ENCODE results near the gene XRCC1. TPM values are rescaled to one million over a fixed set of nuclear protein-coding genes. Genes with fewer than 3 reads are reported as not detected.

Gene XRCC1
- polyA plus RNA-seq, 1 experiment: 15.2 TPM

GRCh38 chr19:43575955-43576878, 890 bp upstream of the XRCC1 start:
- peak overlapping the region; percentile 58 for H3K4me3 ChIP-seq (ENCODE audit: low read depth, low read length)
- no peak for TF ChIP-seq CTCF (IDR thresholded peaks at IDR 0.05; ENCODE audit: low read depth, low read length)
- CTCF ChIA-PET: interaction anchor here (2.6 to 3.0 kb wide), 2 partner anchors 18 to 21 kb away, joined by 6 to 20 read pairs; no protein-coding TSS in a partner anchor
- H3K27me3 ChIP-seq (ENCODE audit: control insufficient read depth, insufficient read depth, low read length): peaks cover 2% of the 10 kb centered on the region
- H3K27ac ChIP-seq (ENCODE audit: low read depth, low read length): peak overlapping the region; percentile 61
- peaks cover 3% of the 10 kb centered on the region; the same call in 1 of the 2 replicates for H3K9me3 ChIP-seq (ENCODE audit: control insufficient read depth, insufficient read depth, low read length)
- no peak for DNase-seq (ENCODE audit: low read depth, low spot score)
- POLR2A ChIA-PET: no interaction called here

GRCh38 chr19:43574424-43575155, 737 bp downstream of the XRCC1 start:
- CTCF ChIA-PET: interaction anchor here (1.0 to 3.0 kb wide), 5 partner anchors 20 to 40 kb away, joined by 3 to 20 read pairs (median 4); partner anchors contain the start of gene ZNF576
- POLR2A ChIA-PET: interaction anchor here (1.1 to 1.2 kb wide), 3 partner anchors 20 to 41 kb away, joined by 3 to 8 read pairs (median 3); partner anchors contain the start of genes IRGQ, ZNF575 and ZNF576

GRCh38 chr19:43572171-43572588, 3.1 kb downstream of the XRCC1 start:
- H3K27me3 ChIP-seq (ENCODE audit: control insufficient read depth, insufficient read depth, low read length): no peaks in the 10 kb centered on the region
- POLR2A ChIA-PET: no interaction called here
- DNase-seq (ENCODE audit: low read depth, low spot score): no peak
- H3K9me3 ChIP-seq (ENCODE audit: control insufficient read depth, insufficient read depth, low read length): peaks cover 3% of the 10 kb centered on the region; the same call in 1 of the 2 replicates
- no peak for TF ChIP-seq CTCF (IDR thresholded peaks at IDR 0.05; ENCODE audit: low read depth, low read length)
- no peak overlapping the region for H3K4me3 ChIP-seq (ENCODE audit: low read depth, low read length)
- CTCF ChIA-PET: no interaction called here
- H3K27ac ChIP-seq (ENCODE audit: low read depth, low read length): no peak overlapping the region

More at GRCh38 chr19:43574424-43575155, 737 bp downstream of the XRCC1 start:
- Histone ChIP-seq H3K27ac (ENCODE audit: low read depth, low read length) (peak overlapping the region; percentile 61), H3K4me3 (ENCODE audit: low read depth, low read length) (peak overlapping the region; percentile 95), H3K27me3 (ENCODE audit: control insufficient read depth, insufficient read depth, low read length) (peaks cover 2% of the 10 kb centered on the region), H3K9me3 (ENCODE audit: control insufficient read depth, insufficient read depth, low read length) (peaks cover 3% of the 10 kb centered on the region; the same call in 1 of the 2 replicates)
- TF ChIP-seq CTCF (IDR thresholded peaks at IDR 0.05; ENCODE audit: low read depth, low read length): no peak
- DNase-seq (ENCODE audit: low read depth, low spot score): no peak

GRCh38 chr19:43570174-43570791, 5.0 kb downstream of the XRCC1 start:
- Histone ChIP-seq H3K27ac (ENCODE audit: low read depth, low read length) (no peak overlapping the region), H3K4me3 (ENCODE audit: low read depth, low read length) (no peak overlapping the region), H3K9me3 (ENCODE audit: control insufficient read depth, insufficient read depth, low read length) (no peaks in the 10 kb centered on the region), H3K27me3 (ENCODE audit: control insufficient read depth, insufficient read depth, low read length) (no peaks in the 10 kb centered on the region)
- ChIA-PET POLR2A (no interaction called here), CTCF (interaction anchor here (2.0 to 2.2 kb wide), 2 partner anchors 15 to 24 kb away, joined by 11 to 17 read pairs; no protein-coding TSS in a partner anchor)
- TF ChIP-seq CTCF (IDR thresholded peaks at IDR 0.05; ENCODE audit: low read depth, low read length): no peak
- DNase-seq (ENCODE audit: low read depth, low spot score): no peak
